H1 (cell line): ENCODE results near the gene STEAP1. TPM values are rescaled to one million over a fixed set of nuclear protein-coding genes. Genes with fewer than 3 reads are reported as not detected.

Experiments used
- CTCF ChIA-PET: fragments of 300-600 bp; sonication (Branson Sonifier 250); formaldehyde crosslinking; loops from one replicate; lab custom pipeline; 2021; ENCODE audit not compliant: partially characterized antibody; lab: Charles Lee
- POLR2A ChIA-PET: fragments of 300-600 bp; sonication (Branson Sonifier 250); formaldehyde crosslinking; loops from one replicate; lab custom pipeline; 2021; ENCODE audit warnings: inconsistent platforms; ENCODE audit not compliant: partially characterized antibody; lab: Charles Lee
- DNase-seq, 2 experiments: peaks; one replicate each; pipeline versions ENCODE4 v3.0.0 to v3.0.0-alpha.2; 2010 to 2022; ENCODE audit warnings: low spot score in 2 of 2, low read depth in 1 of 2, mixed read lengths in 1 of 2
- FAIRE-seq: peaks from 2 replicates; lab custom pipeline; 2011; peaks lifted over from hg19 to GRCh38; lab: Jason Lieb, UNC
- H2AFZ ChIP-seq: 2 replicates; pipeline ENCODE4 v1.8.1; 2012; ENCODE audit warnings: low read length, inconsistent platforms
- H2AK5ac ChIP-seq: 2 replicates; pipeline ENCODE4 v1.6.1; 2013; ENCODE audit warnings: low read depth, low read length
- H2BK120ac ChIP-seq: replicated peaks from 2 replicates; pipeline ENCODE3; 2013; ENCODE audit warnings: low read depth, low read length, inconsistent platforms
- H2BK12ac ChIP-seq: 2 replicates; pipeline ENCODE4 v1.6.1; 2013; ENCODE audit warnings: low read depth, low read length
- H2BK15ac ChIP-seq: 2 replicates; pipeline ENCODE4 v1.6.1; 2013; ENCODE audit warnings: low read length
- H2BK20ac ChIP-seq: 2 replicates; pipeline ENCODE4 v1.6.1; 2013; ENCODE audit warnings: low read length
- H2BK5ac ChIP-seq: 2 replicates; pipeline ENCODE4 v1.6.1; 2013; ENCODE audit warnings: low read depth, low read length
- H3K14ac ChIP-seq: 2 replicates; pipeline ENCODE4 v1.6.1; 2013; ENCODE audit warnings: inconsistent platforms; ENCODE audit not compliant: insufficient read length
- H3K18ac ChIP-seq: 2 replicates; pipeline ENCODE4 v1.6.1; 2013; ENCODE audit warnings: low read length; ENCODE audit errors: extremely low read depth
- H3K23ac ChIP-seq: 2 replicates; pipeline ENCODE4 v1.6.1; 2013; ENCODE audit warnings: inconsistent platforms; ENCODE audit not compliant: insufficient read length
- H3K23me2 ChIP-seq: 2 replicates; pipeline ENCODE4 v1.6.1; 2013; ENCODE audit warnings: low read depth, low read length
- H3K27ac ChIP-seq: 2 replicates; pipeline ENCODE4 v1.6.1; 2011; ENCODE audit warnings: low read depth, low read length, inconsistent platforms
- H3K27me3 ChIP-seq, 4 experiments: replicated peaks in 1 of 4; 1 replicate in 1 of 4; 2 replicates in 3 of 4; pipeline versions ENCODE4 v1.6.1 to v1.8.1; 2011 to 2013; ENCODE audit warnings: low read length in 3 of 4, mild to moderate bottlenecking in 3 of 4, inconsistent platforms in 2 of 4, mixed read lengths in 2 of 4, moderate library complexity in 1 of 4; ENCODE audit not compliant: control insufficient read depth in 3 of 4, insufficient read depth in 3 of 4; ENCODE audit errors: extremely low read depth in 1 of 4
- H3K36me3 ChIP-seq, 4 experiments: 2 replicates each; pipeline versions ENCODE4 v1.6.1 to v1.8.1; 2011 to 2013; ENCODE audit warnings: mild to moderate bottlenecking in 4 of 4, low read length in 3 of 4, moderate library complexity in 2 of 4, control low read depth in 1 of 4, inconsistent platforms in 1 of 4; ENCODE audit not compliant: insufficient read depth in 4 of 4, control insufficient read depth in 2 of 4
- H3K4ac ChIP-seq: replicated peaks from 2 replicates; pipeline ENCODE3; 2013; ENCODE audit warnings: low read length, low read depth, mixed read lengths, inconsistent platforms; ENCODE audit not compliant: insufficient read length
- H3K4me1 ChIP-seq, 4 experiments: replicated peaks in 1 of 4; 1 replicate in 1 of 4; 2 replicates in 3 of 4; pipeline versions ENCODE4 v1.6.1 to v1.8.1; 2011 to 2013; ENCODE audit warnings: low read length in 3 of 4, inconsistent platforms in 2 of 4, mixed read lengths in 1 of 4; ENCODE audit not compliant: insufficient read depth in 4 of 4, control insufficient read depth in 3 of 4
- H3K4me2 ChIP-seq, 2 experiments: 2 replicates each; pipeline versions ENCODE4 v1.6.1 to v1.8.1; 2011 to 2013; ENCODE audit warnings: low read depth in 2 of 2, low read length in 2 of 2, control low read depth in 1 of 2, inconsistent platforms in 1 of 2, mild to moderate bottlenecking in 1 of 2; ENCODE audit not compliant: insufficient read depth in 1 of 2
- H3K4me3 ChIP-seq, 4 experiments: fragments of 200-600, 300-600 bp in 1 of 4; sonication (generic), shearing (Covaris generic), sonication (Bioruptor Twin) in 1 of 4; 2 replicates each; pipeline versions ENCODE4 v1.5.1 to v1.8.1; 2011 to 2016; ENCODE audit warnings: low read length in 4 of 4, low read depth in 3 of 4, control low read depth in 2 of 4, inconsistent platforms in 2 of 4, mild to moderate bottlenecking in 2 of 4, mixed read lengths in 1 of 4, moderate library complexity in 1 of 4; ENCODE audit not compliant: insufficient read depth in 2 of 4; ENCODE audit errors: extremely low read depth in 1 of 4
- H3K56ac ChIP-seq: replicated peaks from 2 replicates; pipeline ENCODE3; 2013; ENCODE audit warnings: low read depth, mild to moderate bottlenecking, mixed read lengths, low read length, inconsistent platforms; ENCODE audit not compliant: insufficient read length
- H3K79me1 ChIP-seq: 2 replicates; pipeline ENCODE4 v1.6.1; 2013; ENCODE audit warnings: low read depth, low read length, control low read depth
- H3K79me2 ChIP-seq, 2 experiments: 2 replicates each; pipeline versions ENCODE4 v1.6.1 to v1.8.1; 2012 to 2013; ENCODE audit warnings: low read length in 2 of 2, mild to moderate bottlenecking in 2 of 2, inconsistent platforms in 1 of 2; ENCODE audit not compliant: insufficient read depth in 2 of 2, control insufficient read depth in 1 of 2
- H3K9ac ChIP-seq, 4 experiments: replicated peaks in 1 of 4; 1 replicate in 1 of 4; 2 replicates in 3 of 4; pipeline versions ENCODE4 v1.6.1 to v1.8.1; 2011 to 2013; ENCODE audit warnings: low read depth in 3 of 4, low read length in 3 of 4, control low read depth in 2 of 4, mild to moderate bottlenecking in 2 of 4, moderate library complexity in 2 of 4, inconsistent platforms in 1 of 4; ENCODE audit errors: extremely low read depth in 1 of 4
- H3K9me3 ChIP-seq, 2 experiments: 2 replicates each; pipeline versions ENCODE4 v1.6.1 to v1.8.1; 2012 to 2013; ENCODE audit warnings: mild to moderate bottlenecking in 2 of 2, moderate library complexity in 2 of 2, control low read depth in 1 of 2, inconsistent platforms in 1 of 2, low read depth in 1 of 2, low read length in 1 of 2, mixed read lengths in 1 of 2; ENCODE audit not compliant: insufficient read depth in 2 of 2
- H4K20me1 ChIP-seq, 2 experiments: replicated peaks in 1 of 2; 2 replicates each; pipeline versions ENCODE3 to v1.8.1; 2011 to 2013; ENCODE audit warnings: inconsistent platforms in 2 of 2, low read length in 2 of 2, mild to moderate bottlenecking in 1 of 2; ENCODE audit not compliant: insufficient read depth in 2 of 2, control insufficient read depth in 1 of 2
- H4K5ac ChIP-seq: 2 replicates; pipeline ENCODE4 v1.6.1; 2013; ENCODE audit warnings: low read length, low read depth, mixed read lengths, inconsistent platforms; ENCODE audit not compliant: insufficient read length
- H4K8ac ChIP-seq: 2 replicates; pipeline ENCODE4 v1.8.0; 2013; ENCODE audit warnings: mild to moderate bottlenecking, moderate library complexity, low read length, inconsistent platforms; ENCODE audit not compliant: insufficient read depth; ENCODE audit errors: extremely low read depth
- H4K91ac ChIP-seq: replicated peaks from 2 replicates; pipeline ENCODE3; 2013; ENCODE audit warnings: low read length, mixed read lengths, inconsistent platforms; ENCODE audit not compliant: insufficient read length
- CREB1 ChIP-seq: IDR thresholded peaks from 2 replicates; pipeline ENCODE4 v1.6.1; 2012; ENCODE audit warnings: inconsistent platforms
- NANOG ChIP-seq: IDR thresholded peaks from 2 replicates; pipeline ENCODE4 v1.6.1; 2011; ENCODE audit warnings: low read length, low read depth, mild to moderate bottlenecking, inconsistent platforms; ENCODE audit not compliant: insufficient read depth, poor library complexity, severe bottlenecking
- WGBS, 2 experiments: shearing (Covaris generic) in 1 of 2; methylation state at CpG; one replicate each; pipeline versions ENCODE4 v1.1.6 to v1.1.7; 2013 to 2015; ENCODE audit warnings: low lambda C conversion rate in 2 of 2, mixed read lengths in 2 of 2, inconsistent platforms in 1 of 2, low coverage in 1 of 2, missing lambda C conversion rate in 1 of 2; ENCODE audit not compliant: insufficient replicate concordance in 2 of 2, insufficient coverage in 1 of 2, insufficient read length in 1 of 2; ENCODE audit errors: extremely low coverage in 1 of 2, missing lambda C conversion rate in 1 of 2; 5-methylcytosine and 5-hydroxymethylcytosine counted together
- polyA plus RNA-seq, 7 experiments: library from polyadenylated mRNA; depleted of rRNA in 3 of 7; stranded (reverse) in 5 of 7; unstranded in 2 of 7; fragments of >200 nt in 5 of 7; fragments of 200-250 nt in 2 of 7; gene quantifications; 1 replicate in 5 of 7; 2 replicates in 1 of 7; 4 replicates in 1 of 7; pipeline versions ENCODE4 v1.2.1 to v1.2.3, GENCODE V29; 2011 to 2013; ENCODE audit warnings: missing spikeins in 2 of 7, mixed read lengths in 2 of 7
- total RNA-seq: library from RNA; stranded (reverse); fragmentation: NEBNext Ultra II Directional; extraction: Animal tissue kit (Norgen Biotek cat#: 25700); gene quantifications from 2 replicates; pipeline ENCODE4 v1.2.1, GENCODE V29; 2021

Gene STEAP1
- total and polyA plus RNA-seq, 2 of the 8 experiments (the other 6 are each of a cell fraction or from before 2014, with no cell fraction given) = 9.2 to 9.5 TPM

DNA sequence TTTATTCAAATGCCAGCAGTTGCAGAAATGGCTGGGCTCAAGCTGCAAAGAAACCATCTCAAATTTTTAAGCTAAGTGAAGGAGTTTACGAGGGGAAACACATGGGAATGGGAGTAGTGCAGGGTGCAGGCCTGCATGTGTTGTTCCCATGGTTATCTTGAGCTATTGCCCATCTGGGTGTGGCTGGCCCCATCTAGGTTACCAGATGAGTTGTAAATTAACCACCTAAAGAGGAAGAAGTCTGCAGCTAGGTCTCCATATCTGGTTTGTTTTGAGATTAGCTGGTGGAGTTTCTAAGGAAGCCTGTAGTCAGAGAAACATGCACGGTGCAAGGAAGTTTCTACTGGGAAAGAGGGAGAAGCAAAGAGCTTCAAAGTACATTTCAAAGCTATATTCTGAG, 34.0 kb downstream of the STEAP1 start:
- Histone ChIP-seq H3K18ac (no peak overlapping the region), H2BK5ac (no peak overlapping the region), H3K9ac (no peak overlapping the region), H3K56ac (no peak overlapping the region), H3K4me3 (no peak overlapping the region), H4K8ac (no peak overlapping the region; the same call in 1 of the 2 replicates), H3K27me3 (no peaks in the 10 kb centered on the region), H3K14ac (no peak overlapping the region), H3K27ac (no peak overlapping the region), H2AK5ac (no peak overlapping the region), H3K23ac (no peak overlapping the region), H4K5ac (no peak overlapping the region), H3K4me2 (no peak overlapping the region), H3K79me2 (no peaks in the 10 kb centered on the region), H2AFZ (no peak overlapping the region), H3K9me3 (peaks cover 29 to 31% of the 10 kb centered on the region in 2 experiments), H2BK15ac (no peak overlapping the region), H2BK12ac (no peak overlapping the region), H3K79me1 (no peaks in the 10 kb centered on the region), H3K36me3 (no peaks in the 10 kb centered on the region), H3K4ac (no peak overlapping the region), H2BK20ac (no peak overlapping the region), H4K91ac (no peak overlapping the region), H3K23me2 (no peaks in the 10 kb centered on the region), H4K20me1 (no peaks in the 10 kb centered on the region), H3K4me1 (no peaks in the 10 kb centered on the region), H2BK120ac (no peak overlapping the region)
- POLR2A ChIA-PET = interaction anchor here (1.0 kb wide), 1 partner anchor 10 kb away, joined by 3 read pairs; no protein-coding TSS in a partner anchor
- WGBS, 2 experiments = 82% methylated on average over 2 of the region's 2 CpGs; no CpG with 5 or more reads in 1 of the 2 experiments
- CTCF ChIA-PET = interaction anchor here (0.8 kb wide), 1 partner anchor 10 kb away, joined by 3 read pairs; no protein-coding TSS in a partner anchor
- DNase-seq (no peak), FAIRE-seq (no peak)
- TF ChIP-seq NANOG (no peak), CREB1 (no peak)
